ENCODE data around the gene PCNT. TPM values are rescaled to one million over a fixed set of nuclear protein-coding genes. Genes with fewer than 3 reads are reported as not detected.
A peak's percentile ranks its signal among the peaks of the same experiment; 100 is the strongest.

The PCNT gene
- total and polyA plus RNA-seq, 7 experiments from 2014 or later: 13.7 to 68.2 (median 54.3) TPM

GRCh38 chr21:46437096-46437498 is 113.1 kb downstream of the PCNT start:
- H3K27ac ChIP-seq (ENCODE audit: low read depth, low read length): no peak overlapping the region
- H3K4me1 Mint-ChIP-seq: no peaks in the 10 kb centered on the region
- H3K4me3 ChIP-seq (ENCODE audit: low read length): no peak overlapping the region
- H3K36me3 ChIP-seq (ENCODE audit: control insufficient read depth in 2 of 3, insufficient read depth in 3 of 3, low read length in 3 of 3): peaks cover 4 to 76% (median 6%) of the 10 kb centered on the region in 3 experiments
- H3K9me3 Mint-ChIP-seq: no peaks in the 10 kb centered on the region
- H3K36me3 Mint-ChIP-seq: peaks cover 0 to 49% (median 14%) of the 10 kb centered on the region in 5 donors
- H3K4me1 ChIP-seq (ENCODE audit: control insufficient read depth in 2 of 2, insufficient read depth in 2 of 2, low read length in 2 of 2): no peaks in the 10 kb centered on the region
- ChIA-PET POLR2A (interaction anchor here (1.4 kb wide), 1 partner anchor 9 kb away, joined by 3 read pairs; no protein-coding TSS in a partner anchor), CTCF (no interaction called here)
- H3K27ac Mint-ChIP-seq: no peak overlapping the region
- no peaks in the 10 kb centered on the region for H3K27me3 Mint-ChIP-seq
- no peaks in the 10 kb centered on the region for H3K9me3 ChIP-seq (ENCODE audit: control insufficient read depth in 2 of 3, low read length in 3 of 3)
- no peak overlapping the region for H3K4me3 Mint-ChIP-seq
- no peaks in the 10 kb centered on the region for H3K27me3 ChIP-seq (ENCODE audit: control insufficient read depth in 2 of 2, insufficient read depth in 2 of 2, low read length in 2 of 2)
- intact Hi-C loops (cut with micrococcal nuclease): no loop called here
- DNase-seq (no peak), ATAC-seq (no peak)

GRCh38 chr21:46437511-46437910 is 113.6 kb downstream of the PCNT start:
- Mint-ChIP-seq H3K36me3 (peaks cover 2 to 53% (median 12%) of the 10 kb centered on the region in 5 donors), H3K9me3 (no peaks in the 10 kb centered on the region), H3K27ac (peak overlapping the region in 1 of 9 donors; percentile 21), H3K4me3 (no peak overlapping the region), H3K27me3 (no peaks in the 10 kb centered on the region), H3K4me1 (no peaks in the 10 kb centered on the region)
- H3K27ac ChIP-seq (ENCODE audit: low read depth, low read length): no peak overlapping the region
- H3K4me3 ChIP-seq (ENCODE audit: low read length): no peak overlapping the region
- DNase-seq: no peak
- ChIA-PET POLR2A (interaction anchor here (1.4 kb wide), 1 partner anchor 9 kb away, joined by 3 read pairs; no protein-coding TSS in a partner anchor), CTCF (no interaction called here)
- H3K36me3 ChIP-seq (ENCODE audit: control insufficient read depth in 2 of 3, insufficient read depth in 3 of 3, low read length in 3 of 3): peaks cover 4 to 76% (median 5%) of the 10 kb centered on the region in 3 experiments
- no peaks in the 10 kb centered on the region for H3K9me3 ChIP-seq (ENCODE audit: control insufficient read depth in 2 of 3, low read length in 3 of 3)
- intact Hi-C loops (cut with micrococcal nuclease): no loop called here
- H3K4me1 ChIP-seq (ENCODE audit: control insufficient read depth in 2 of 2, insufficient read depth in 2 of 2, low read length in 2 of 2): no peaks in the 10 kb centered on the region
- no peaks in the 10 kb centered on the region for H3K27me3 ChIP-seq (ENCODE audit: control insufficient read depth in 2 of 2, insufficient read depth in 2 of 2, low read length in 2 of 2)
- ATAC-seq: no peak

GRCh38 chr21:46438241-46438640 is 114.3 kb downstream of the PCNT start:
- no peaks in the 10 kb centered on the region for H3K27me3 ChIP-seq (ENCODE audit: control insufficient read depth in 2 of 2, insufficient read depth in 2 of 2, low read length in 2 of 2)
- DNase-seq (no peak), ATAC-seq (no peak)
- Mint-ChIP-seq H3K9me3 (no peaks in the 10 kb centered on the region), H3K4me3 (no peak overlapping the region), H3K4me1 (no peaks in the 10 kb centered on the region), H3K36me3 (peaks cover 4 to 58% (median 12%) of the 10 kb centered on the region in 5 donors), H3K27ac (no peak overlapping the region), H3K27me3 (no peaks in the 10 kb centered on the region)
- CTCF ChIA-PET: no interaction called here
- H3K9me3 ChIP-seq (ENCODE audit: control insufficient read depth in 2 of 3, low read length in 3 of 3): no peaks in the 10 kb centered on the region
- H3K4me1 ChIP-seq (ENCODE audit: control insufficient read depth in 2 of 2, insufficient read depth in 2 of 2, low read length in 2 of 2): no peaks in the 10 kb centered on the region
- POLR2A ChIA-PET: interaction anchor here (0.6 to 1.4 kb wide), 2 partner anchors 8 to 155 kb away, joined by 3 to 5 read pairs; no protein-coding TSS in a partner anchor
- H3K27ac ChIP-seq (ENCODE audit: low read depth, low read length): no peak overlapping the region
- intact Hi-C loops (cut with micrococcal nuclease): no loop called here
- no peak overlapping the region for H3K4me3 ChIP-seq (ENCODE audit: low read length)
- peaks cover 4 to 83% (median 5%) of the 10 kb centered on the region in 3 experiments for H3K36me3 ChIP-seq (ENCODE audit: control insufficient read depth in 2 of 3, insufficient read depth in 3 of 3, low read length in 3 of 3)

- Histone ChIP-seq H3K4me1 (ENCODE audit: control insufficient read depth in 2 of 2, insufficient read depth in 2 of 2, low read length in 2 of 2) (no peaks in the 10 kb centered on the region), H3K27ac (ENCODE audit: low read depth, low read length) (no peak overlapping the region), H3K9me3 (ENCODE audit: control insufficient read depth in 2 of 3, low read length in 3 of 3) (no peaks in the 10 kb centered on the region), H3K4me3 (ENCODE audit: low read length) (no peak overlapping the region), H3K36me3 (ENCODE audit: control insufficient read depth in 2 of 3, insufficient read depth in 3 of 3, low read length in 3 of 3) (peaks cover 4 to 74% (median 5%) of the 10 kb centered on the region in 3 experiments), H3K27me3 (ENCODE audit: control insufficient read depth in 2 of 2, insufficient read depth in 2 of 2, low read length in 2 of 2) (no peaks in the 10 kb centered on the region)
- DNase-seq (no peak), ATAC-seq (no peak)
- Mint-ChIP-seq H3K9me3 (no peaks in the 10 kb centered on the region), H3K36me3 (peaks cover 4 to 61% (median 14%) of the 10 kb centered on the region in 5 donors), H3K4me3 (no peak overlapping the region), H3K4me1 (peaks cover 0 to 4% (median 0%) of the 10 kb centered on the region in 7 donors), H3K27ac (peak overlapping the region in 1 of 9 donors; percentile 5), H3K27me3 (no peaks in the 10 kb centered on the region)
- CTCF ChIA-PET: no interaction called here
- intact Hi-C loops (cut with micrococcal nuclease): no loop called here
- POLR2A ChIA-PET: no interaction called here
These were observed 116.0 kb downstream of the PCNT start for GRCh38 chr21:46439906-46440305.

- no peaks in the 10 kb centered on the region for H3K27me3 ChIP-seq (ENCODE audit: control insufficient read depth in 2 of 2, insufficient read depth in 2 of 2, low read length in 2 of 2)
- H3K4me1 Mint-ChIP-seq: peaks cover 0 to 4% (median 0%) of the 10 kb centered on the region in 7 donors
- no peaks in the 10 kb centered on the region for H3K9me3 ChIP-seq (ENCODE audit: control insufficient read depth in 2 of 3, low read length in 3 of 3)
- H3K9me3 Mint-ChIP-seq: no peaks in the 10 kb centered on the region
- peak overlapping the region in 1 of 9 donors; percentile 82 for H3K27ac Mint-ChIP-seq
- DNase-seq: no peak
- no peak overlapping the region for H3K4me3 ChIP-seq (ENCODE audit: low read length)
- H3K27me3 Mint-ChIP-seq: no peaks in the 10 kb centered on the region
- intact Hi-C loops (cut with micrococcal nuclease): no loop called here
- CTCF ChIA-PET: no interaction called here
- H3K27ac ChIP-seq (ENCODE audit: low read depth, low read length): no peak overlapping the region
- POLR2A ChIA-PET: no interaction called here
- peaks cover 4 to 61% (median 20%) of the 10 kb centered on the region in 5 donors for H3K36me3 Mint-ChIP-seq
- no peak overlapping the region for H3K4me3 Mint-ChIP-seq
- no peak for ATAC-seq
- H3K4me1 ChIP-seq (ENCODE audit: control insufficient read depth in 2 of 2, insufficient read depth in 2 of 2, low read length in 2 of 2): no peaks in the 10 kb centered on the region
- H3K36me3 ChIP-seq (ENCODE audit: control insufficient read depth in 2 of 3, insufficient read depth in 3 of 3, low read length in 3 of 3): peaks cover 4 to 70% (median 5%) of the 10 kb centered on the region in 3 experiments
These were observed 117.4 kb downstream of the PCNT start for GRCh38 chr21:46441331-46441730.

- ATAC-seq (no peak), DNase-seq (no peak)
- Mint-ChIP-seq H3K36me3 (peaks cover 4 to 60% (median 23%) of the 10 kb centered on the region in 5 donors), H3K9me3 (no peaks in the 10 kb centered on the region), H3K27me3 (no peaks in the 10 kb centered on the region), H3K4me3 (no peak overlapping the region), H3K4me1 (peaks cover 0 to 4% (median 0%) of the 10 kb centered on the region in 7 donors), H3K27ac (peak overlapping the region in 1 of 9 donors; percentile 49)
- peaks cover 4 to 63% (median 5%) of the 10 kb centered on the region in 3 experiments for H3K36me3 ChIP-seq (ENCODE audit: control insufficient read depth in 2 of 3, insufficient read depth in 3 of 3, low read length in 3 of 3)
- POLR2A ChIA-PET: interaction anchor here (0.7 kb wide), 1 partner anchor 1242 kb away, joined by 3 read pairs; no protein-coding TSS in a partner anchor
- H3K27me3 ChIP-seq (ENCODE audit: control insufficient read depth in 2 of 2, insufficient read depth in 2 of 2, low read length in 2 of 2): no peaks in the 10 kb centered on the region
- H3K4me3 ChIP-seq (ENCODE audit: low read length): no peak overlapping the region
- intact Hi-C loops (cut with micrococcal nuclease): no loop called here
- CTCF ChIA-PET: no interaction called here
- no peaks in the 10 kb centered on the region for H3K4me1 ChIP-seq (ENCODE audit: control insufficient read depth in 2 of 2, insufficient read depth in 2 of 2, low read length in 2 of 2)
- H3K27ac ChIP-seq (ENCODE audit: low read depth, low read length): no peak overlapping the region
- no peaks in the 10 kb centered on the region for H3K9me3 ChIP-seq (ENCODE audit: control insufficient read depth in 2 of 3, low read length in 3 of 3)
These were observed 118.1 kb downstream of the PCNT start for GRCh38 chr21:46441961-46442498.

- peaks cover 0 to 5% (median 2%) of the 10 kb centered on the region in 11 donors for H3K9me3 Mint-ChIP-seq
- peaks cover 4 to 58% (median 30%) of the 10 kb centered on the region in 5 donors for H3K36me3 Mint-ChIP-seq
- no peaks in the 10 kb centered on the region for H3K27me3 ChIP-seq (ENCODE audit: control insufficient read depth in 2 of 2, insufficient read depth in 2 of 2, low read length in 2 of 2)
- intact Hi-C loops (cut with micrococcal nuclease): no loop called here
- H3K27ac ChIP-seq (ENCODE audit: low read depth, low read length): no peak overlapping the region
- peak overlapping the region in 3 of 9 donors; percentile 23 to 63 (median 36) for H3K27ac Mint-ChIP-seq
- H3K27me3 Mint-ChIP-seq: no peaks in the 10 kb centered on the region
- H3K4me1 ChIP-seq (ENCODE audit: control insufficient read depth in 2 of 2, insufficient read depth in 2 of 2, low read length in 2 of 2): no peaks in the 10 kb centered on the region
- peaks cover 4 to 54% (median 5%) of the 10 kb centered on the region in 3 experiments for H3K36me3 ChIP-seq (ENCODE audit: control insufficient read depth in 2 of 3, insufficient read depth in 3 of 3, low read length in 3 of 3)
- ATAC-seq (no peak), DNase-seq (no peak)
- no peaks in the 10 kb centered on the region for H3K9me3 ChIP-seq (ENCODE audit: control insufficient read depth in 2 of 3, low read length in 3 of 3)
- ChIA-PET POLR2A (interaction anchor here (0.7 kb wide), 1 partner anchor 1242 kb away, joined by 3 read pairs; no protein-coding TSS in a partner anchor), CTCF (no interaction called here)
- H3K4me1 Mint-ChIP-seq: peaks cover 0 to 8% (median 2%) of the 10 kb centered on the region in 7 donors
- H3K4me3 ChIP-seq (ENCODE audit: low read length): no peak overlapping the region
- H3K4me3 Mint-ChIP-seq: no peak overlapping the region
These were observed 119.0 kb downstream of the PCNT start for GRCh38 chr21:46442938-46443337.

Data from naive thymus-derived CD4-positive, alpha-beta T cell (primary cell).